Astrocyte (in vitro differentiated cells and primary cell): ENCODE measurements around the gene ATP2C1. TPM values are rescaled to one million over a fixed set of nuclear protein-coding genes. Genes with fewer than 3 reads are reported as not detected.

Experiments used
- DNase-seq: peaks from one replicate; pipeline ENCODE4 v3.0.0-alpha.2; 2010; ENCODE audit warnings: low read depth
- FAIRE-seq: peaks from 2 replicates; lab custom pipeline; 2011; peaks lifted over from hg19 to GRCh38; lab: Jason Lieb, UNC
- H2AFZ ChIP-seq: 2 replicates; pipeline ENCODE4 v1.6.0; 2012; ENCODE audit warnings: low read depth, low read length, inconsistent platforms
- H3K27ac ChIP-seq: 2 replicates; pipeline ENCODE4 v1.5.1; 2011; ENCODE audit warnings: low read depth, low read length, inconsistent platforms
- H3K27me3 ChIP-seq: 2 replicates; pipeline ENCODE4 v1.6.0; 2011; ENCODE audit warnings: low read length, inconsistent platforms; ENCODE audit not compliant: insufficient read depth
- H3K36me3 ChIP-seq: 2 replicates; pipeline ENCODE4 v1.5.1; 2011; ENCODE audit warnings: low read length, inconsistent platforms; ENCODE audit not compliant: insufficient read depth
- H3K4me1 ChIP-seq: 2 replicates; pipeline ENCODE4 v1.5.1; 2011; ENCODE audit warnings: low read length, inconsistent platforms; ENCODE audit not compliant: insufficient read depth
- H3K4me2 ChIP-seq: 2 replicates; pipeline ENCODE4 v1.6.0; 2012; ENCODE audit warnings: low read length, inconsistent platforms
- H3K4me3 ChIP-seq: 2 replicates; pipeline ENCODE4 v1.5.1; 2011; ENCODE audit warnings: low read depth, mild to moderate bottlenecking, low read length, inconsistent platforms; ENCODE audit not compliant: insufficient read depth
- H3K79me2 ChIP-seq: 2 replicates; pipeline ENCODE4 v1.6.0; 2012; ENCODE audit warnings: mild to moderate bottlenecking, low read length, inconsistent platforms; ENCODE audit not compliant: insufficient read depth
- H3K9ac ChIP-seq: 2 replicates; pipeline ENCODE4 v1.6.0; 2012; ENCODE audit warnings: mild to moderate bottlenecking, low read length, inconsistent platforms
- H3K9me3 ChIP-seq: 2 replicates; pipeline ENCODE4 v1.5.1; 2012; ENCODE audit warnings: low read depth, mild to moderate bottlenecking, low read length, inconsistent platforms; ENCODE audit not compliant: insufficient read depth
- H4K20me1 ChIP-seq: 2 replicates; pipeline ENCODE4 v1.6.0; 2012; ENCODE audit warnings: low read length, inconsistent platforms; ENCODE audit not compliant: insufficient read depth
- H3K27ac Mint-ChIP-seq: one replicate; pipeline ENCODE4 v1.8.0; 2021; ENCODE audit warnings: mild to moderate bottlenecking, mixed read lengths; ENCODE audit not compliant: unreplicated experiment
- H3K27me3 Mint-ChIP-seq: one replicate; pipeline ENCODE4 v1.8.0; 2021; ENCODE audit warnings: low read depth, mixed read lengths; ENCODE audit not compliant: unreplicated experiment
- H3K36me3 Mint-ChIP-seq: one replicate; pipeline ENCODE4 v1.8.0; 2021; ENCODE audit warnings: low read depth, mixed read lengths; ENCODE audit not compliant: unreplicated experiment
- H3K4me1 Mint-ChIP-seq: one replicate; pipeline ENCODE4 v1.8.0; 2021; ENCODE audit warnings: low read depth, mixed read lengths; ENCODE audit not compliant: unreplicated experiment
- H3K4me3 Mint-ChIP-seq: one replicate; pipeline ENCODE4 v1.8.0; 2021; ENCODE audit warnings: mild to moderate bottlenecking, moderate library complexity, mixed read lengths; ENCODE audit not compliant: unreplicated experiment
- H3K9me3 Mint-ChIP-seq: one replicate; pipeline ENCODE4 v1.8.0; 2021; ENCODE audit warnings: mild to moderate bottlenecking, mixed read lengths; ENCODE audit not compliant: unreplicated experiment
- EZH2 ChIP-seq: IDR thresholded peaks from 2 replicates; pipeline ENCODE4 v1.6.1; 2012; ENCODE audit warnings: mild to moderate bottlenecking, low read length, inconsistent platforms; ENCODE audit not compliant: insufficient read depth
- total RNA-seq: library from RNA; stranded (reverse); gene quantifications from 2 replicates; pipeline ENCODE4 v1.2.1, GENCODE V29; 2021
- TF ChIP-seq, protein P1 (sequence below): IDR thresholded peaks from 2 replicates; pipeline ENCODE4 v1.5.1; 2011; ENCODE audit warnings: low read depth, mild to moderate bottlenecking, inconsistent platforms, low read length, moderate library complexity; ENCODE audit not compliant: insufficient read depth

ATP2C1 gene
- total RNA-seq, 1 donor from 2014 or later = 132 TPM

DNA sequence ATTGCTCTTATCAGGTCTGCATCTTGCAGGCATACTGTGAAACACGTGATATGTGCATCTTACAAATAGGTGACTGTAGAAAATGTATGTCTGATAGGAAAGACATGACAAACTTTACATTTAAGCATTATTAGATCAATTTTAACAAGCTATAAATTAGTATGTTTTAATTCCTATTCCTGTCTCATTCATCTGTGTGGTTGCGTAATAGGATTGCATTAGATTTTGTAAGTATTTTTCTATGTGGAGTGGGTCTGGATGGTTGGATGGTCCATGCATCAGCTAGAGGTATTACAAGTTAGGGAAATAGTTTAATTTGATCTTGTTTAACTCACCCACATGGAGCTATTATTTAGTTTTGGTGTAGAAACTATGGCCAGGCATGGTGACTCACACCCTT lies 113.9 kb downstream of the ATP2C1 start:
- Mint-ChIP-seq H3K27ac (no peak overlapping the region), H3K4me1 (peaks cover 16% of the 10 kb centered on the region), H3K27me3 (no peaks in the 10 kb centered on the region), H3K9me3 (no peaks in the 10 kb centered on the region), H3K4me3 (no peak overlapping the region), H3K36me3 (peaks cover 10% of the 10 kb centered on the region)
- H3K36me3 ChIP-seq = peaks cover 11% of the 10 kb centered on the region
- FAIRE-seq = no peak
- no peak overlapping the region for H3K9ac ChIP-seq
- H3K9me3 ChIP-seq = no peaks in the 10 kb centered on the region
- peaks cover 3% of the 10 kb centered on the region for H4K20me1 ChIP-seq
- peaks cover 8% of the 10 kb centered on the region for H3K79me2 ChIP-seq
- no peak overlapping the region for H3K27ac ChIP-seq
- H3K4me3 ChIP-seq = no peak overlapping the region
- TF ChIP-seq, protein P1, sequence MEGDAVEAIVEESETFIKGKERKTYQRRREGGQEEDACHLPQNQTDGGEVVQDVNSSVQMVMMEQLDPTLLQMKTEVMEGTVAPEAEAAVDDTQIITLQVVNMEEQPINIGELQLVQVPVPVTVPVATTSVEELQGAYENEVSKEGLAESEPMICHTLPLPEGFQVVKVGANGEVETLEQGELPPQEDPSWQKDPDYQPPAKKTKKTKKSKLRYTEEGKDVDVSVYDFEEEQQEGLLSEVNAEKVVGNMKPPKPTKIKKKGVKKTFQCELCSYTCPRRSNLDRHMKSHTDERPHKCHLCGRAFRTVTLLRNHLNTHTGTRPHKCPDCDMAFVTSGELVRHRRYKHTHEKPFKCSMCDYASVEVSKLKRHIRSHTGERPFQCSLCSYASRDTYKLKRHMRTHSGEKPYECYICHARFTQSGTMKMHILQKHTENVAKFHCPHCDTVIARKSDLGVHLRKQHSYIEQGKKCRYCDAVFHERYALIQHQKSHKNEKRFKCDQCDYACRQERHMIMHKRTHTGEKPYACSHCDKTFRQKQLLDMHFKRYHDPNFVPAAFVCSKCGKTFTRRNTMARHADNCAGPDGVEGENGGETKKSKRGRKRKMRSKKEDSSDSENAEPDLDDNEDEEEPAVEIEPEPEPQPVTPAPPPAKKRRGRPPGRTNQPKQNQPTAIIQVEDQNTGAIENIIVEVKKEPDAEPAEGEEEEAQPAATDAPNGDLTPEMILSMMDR = no peak
- no peak for TF ChIP-seq EZH2
- DNase-seq = no peak
- no peak overlapping the region for H3K4me2 ChIP-seq
- no peaks in the 10 kb centered on the region for H3K4me1 ChIP-seq
- H2AFZ ChIP-seq = no peak overlapping the region
- no peaks in the 10 kb centered on the region for H3K27me3 ChIP-seq

DNA sequence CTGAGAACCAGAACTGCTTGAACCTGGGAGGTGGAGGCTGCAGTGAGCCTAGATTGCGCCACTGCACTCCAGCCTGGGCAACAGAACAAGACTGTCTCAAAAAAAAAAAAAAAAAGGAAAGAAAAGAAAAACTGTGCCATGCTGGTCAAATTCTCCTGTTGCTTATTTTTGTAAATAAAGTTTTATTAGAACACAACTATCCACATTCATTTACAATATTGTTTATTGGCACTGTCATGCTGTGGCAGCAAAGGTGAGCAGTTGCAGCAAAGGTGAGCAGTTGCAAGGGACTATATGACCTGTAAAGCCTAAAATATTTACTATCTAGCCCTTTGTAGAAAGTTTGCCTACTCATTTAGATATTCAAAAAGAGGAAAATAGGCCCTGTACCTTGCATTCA lies 114.4 kb downstream of the ATP2C1 start:
- H2AFZ ChIP-seq = no peak overlapping the region
- peaks cover 15% of the 10 kb centered on the region for H3K36me3 ChIP-seq
- H3K4me1 ChIP-seq = no peaks in the 10 kb centered on the region
- no peak overlapping the region for H3K9ac ChIP-seq
- H4K20me1 ChIP-seq = peaks cover 3% of the 10 kb centered on the region
- no peak for FAIRE-seq
- peaks cover 8% of the 10 kb centered on the region for H3K79me2 ChIP-seq
- no peaks in the 10 kb centered on the region for H3K27me3 ChIP-seq
- no peaks in the 10 kb centered on the region for H3K9me3 Mint-ChIP-seq
- H3K4me2 ChIP-seq = no peak overlapping the region
- peaks cover 10% of the 10 kb centered on the region for H3K36me3 Mint-ChIP-seq
- H3K4me3 Mint-ChIP-seq = no peak overlapping the region
- no peak for DNase-seq
- H3K4me3 ChIP-seq = no peak overlapping the region
- H3K27ac Mint-ChIP-seq = no peak overlapping the region
- TF ChIP-seq, protein P1 = no peak
- no peak for TF ChIP-seq EZH2
- H3K9me3 ChIP-seq = no peaks in the 10 kb centered on the region
- no peaks in the 10 kb centered on the region for H3K27me3 Mint-ChIP-seq
- H3K4me1 Mint-ChIP-seq = peaks cover 13% of the 10 kb centered on the region
- H3K27ac ChIP-seq = no peak overlapping the region

DNA sequence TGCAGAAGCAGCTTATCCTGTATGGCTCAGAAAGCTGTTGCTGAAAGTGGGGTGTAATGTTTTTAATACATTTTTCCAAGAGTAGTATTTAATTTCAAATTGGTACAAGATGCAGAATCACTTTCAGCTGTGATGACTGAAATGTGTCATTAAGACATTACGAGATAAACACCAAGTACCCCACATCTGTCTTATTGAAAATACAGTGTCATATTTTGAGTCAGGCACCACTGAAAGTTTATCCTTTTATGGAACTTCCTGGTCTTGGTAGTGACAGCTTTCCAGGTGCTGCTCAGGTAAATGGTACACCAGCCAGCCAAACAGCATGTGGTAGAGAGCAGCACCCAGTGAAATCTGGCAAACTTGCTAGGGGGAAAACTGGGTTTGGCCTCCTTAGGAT lies 115.8 kb downstream of the ATP2C1 start:
- Histone ChIP-seq H3K27me3 (no peaks in the 10 kb centered on the region), H2AFZ (no peak overlapping the region), H3K27ac (no peak overlapping the region), H3K4me2 (no peak overlapping the region), H3K4me1 (no peaks in the 10 kb centered on the region), H3K36me3 (peaks cover 27% of the 10 kb centered on the region), H3K9ac (no peak overlapping the region), H3K79me2 (peaks cover 2% of the 10 kb centered on the region), H4K20me1 (peaks cover 3% of the 10 kb centered on the region), H3K9me3 (no peaks in the 10 kb centered on the region), H3K4me3 (no peak overlapping the region)
- H3K36me3 Mint-ChIP-seq = peaks cover 10% of the 10 kb centered on the region
- no peaks in the 10 kb centered on the region for H3K27me3 Mint-ChIP-seq
- DNase-seq (no peak), FAIRE-seq (no peak)
- no peaks in the 10 kb centered on the region for H3K9me3 Mint-ChIP-seq
- peaks cover 2% of the 10 kb centered on the region for H3K4me1 Mint-ChIP-seq
- TF ChIP-seq, protein P1 = no peak
- TF ChIP-seq EZH2 = no peak
- no peak overlapping the region for H3K27ac Mint-ChIP-seq
- H3K4me3 Mint-ChIP-seq = no peak overlapping the region
